Stimulated activated CD4-positive, alpha-beta T cell treated with anti-CD3 and anti-CD28 coated beads, TNF-alpha, amount 100 ng/mL, for 4 hours (primary cell): ENCODE data around the gene ERMN.
"Not testable (repeated sequence)": the region's sequence is repeated elsewhere in the genome, so short reads cannot be mapped to it uniquely, and the experiment has no call there.

ENCODE experiments used
- DNase-seq, 3 experiments: peaks; one replicate each; pipeline ENCODE4 v3.0.0-alpha.2; 2020; ENCODE audit warnings: low read depth in 3 of 3

Gene ERMN

GRCh38 chr2:157296958-157297357 lies 28.7 kb downstream of the ERMN start:
- DNase-seq = no peak

- no peak for DNase-seq
Measured at GRCh38 chr2:157296490-157296889, 29.1 kb downstream of the ERMN start.

- no peak for DNase-seq
Measured at GRCh38 chr2:157292853-157293252, 32.8 kb downstream of the ERMN start.

- no peak for DNase-seq
Measured at GRCh38 chr2:157291018-157291417, 34.6 kb downstream of the ERMN start.

- no peak for DNase-seq
Measured at GRCh38 chr2:157290525-157290924, 35.1 kb downstream of the ERMN start.

- no peak for DNase-seq
Measured at GRCh38 chr2:157287160-157287559, 38.5 kb downstream of the ERMN start.

GRCh38 chr2:157283468-157283867 lies 42.2 kb downstream of the ERMN start:
- DNase-seq = no peak

GRCh38 chr2:157281316-157281715 lies 44.3 kb downstream of the ERMN start:
- DNase-seq = no peak

- not testable (repeated sequence) for DNase-seq
Measured at GRCh38 chr2:157279311-157279710, 46.3 kb downstream of the ERMN start.

- DNase-seq = no peak
Measured at GRCh38 chr2:157271590-157272203, 53.9 kb downstream of the ERMN start.

GRCh38 chr2:157269922-157270321 lies 55.7 kb downstream of the ERMN start:
- DNase-seq = no peak

GRCh38 chr2:157269060-157269459 lies 56.6 kb downstream of the ERMN start:
- no peak for DNase-seq
